Brain microvascular endothelial cell (primary cell): ENCODE measurements around the gene HYDIN.

Source experiments
- DNase-seq: peaks from one replicate; pipeline ENCODE4 v3.0.0-alpha.2; 2020
- H3K27ac ChIP-seq: fragments of 250-450 bp; sonication (Bioruptor Pico); 2 replicates; pipeline ENCODE4 v1.5.1; 2020; ENCODE audit warnings: mild to moderate bottlenecking, moderate library complexity
- H3K27me3 ChIP-seq: fragments of 250-450 bp; sonication (Bioruptor Pico); replicated peaks from 2 replicates; pipeline ENCODE4 v1.5.1; 2020; ENCODE audit warnings: mild to moderate bottlenecking
- H3K36me3 ChIP-seq: fragments of 250-450 bp; sonication (Bioruptor Pico); replicated peaks from 2 replicates; pipeline ENCODE4 v1.5.1; 2020; ENCODE audit warnings: mild to moderate bottlenecking
- H3K4me3 ChIP-seq: 2 replicates; pipeline ENCODE4 v1.5.1; 2011; ENCODE audit warnings: low read depth, mild to moderate bottlenecking, control low read depth, low read length, moderate library complexity
- CTCF ChIP-seq: IDR thresholded peaks from 2 replicates; pipeline ENCODE4 v1.5.1; 2011; ENCODE audit warnings: low read depth, mild to moderate bottlenecking, moderate library complexity, low read length, control low read depth, inconsistent platforms; ENCODE audit errors: missing control alignments
- in situ Hi-C: cut with HindIII; loops from 2 replicates; pipeline ENCODE4 v1.10.0; 2017; ENCODE audit warnings: low sequenced_read_pairs, low pct_ligation_motif_present

Gene HYDIN

GRCh38 chr16:70768203-70768580 lies 462.3 kb downstream of the HYDIN start:
- H3K36me3 ChIP-seq: peaks cover 8% of the 10 kb centered on the region
- in situ Hi-C loops: no loop called here
- no peak for DNase-seq
- H3K27ac ChIP-seq: no peak overlapping the region
- TF ChIP-seq CTCF: no peak
- no peak overlapping the region for H3K4me3 ChIP-seq
- H3K27me3 ChIP-seq: no peaks in the 10 kb centered on the region

GRCh38 chr16:70767377-70768202 lies 462.9 kb downstream of the HYDIN start:
- Histone ChIP-seq H3K27me3 (no peaks in the 10 kb centered on the region), H3K36me3 (peaks cover 11% of the 10 kb centered on the region), H3K4me3 (no peak overlapping the region), H3K27ac (no peak overlapping the region)
- in situ Hi-C loops: no loop called here
- no peak for TF ChIP-seq CTCF
- DNase-seq: no peak

- Histone ChIP-seq H3K27me3 (no peaks in the 10 kb centered on the region), H3K4me3 (no peak overlapping the region), H3K36me3 (peaks cover 15% of the 10 kb centered on the region), H3K27ac (no peak overlapping the region)
- no peak for DNase-seq
- in situ Hi-C loops: no loop called here
- no peak for TF ChIP-seq CTCF
Measured at GRCh38 chr16:70766658-70767057, 463.9 kb downstream of the HYDIN start.

- in situ Hi-C loops: no loop called here
- no peak for TF ChIP-seq CTCF
- no peaks in the 10 kb centered on the region for H3K27me3 ChIP-seq
Measured at GRCh38 chr16:70766176-70766575, 464.3 kb downstream of the HYDIN start.

GRCh38 chr16:70765491-70765890 lies 465.0 kb downstream of the HYDIN start:
- H3K4me3 ChIP-seq: no peak overlapping the region
- H3K27me3 ChIP-seq: no peaks in the 10 kb centered on the region
- H3K27ac ChIP-seq: no peak overlapping the region
- H3K36me3 ChIP-seq: peaks cover 11% of the 10 kb centered on the region
- DNase-seq: no peak
- in situ Hi-C loops: no loop called here
- no peak for TF ChIP-seq CTCF

More at GRCh38 chr16:70766176-70766575, 464.3 kb downstream of the HYDIN start:
- no peak for DNase-seq
- H3K36me3 ChIP-seq: peaks cover 15% of the 10 kb centered on the region
- no peak overlapping the region for H3K4me3 ChIP-seq
- no peak overlapping the region for H3K27ac ChIP-seq

GRCh38 chr16:70764632-70765031 lies 465.9 kb downstream of the HYDIN start:
- no peaks in the 10 kb centered on the region for H3K27me3 ChIP-seq
- H3K36me3 ChIP-seq: peaks cover 9% of the 10 kb centered on the region
- no peak for DNase-seq
- TF ChIP-seq CTCF: no peak
- H3K4me3 ChIP-seq: no peak overlapping the region
- in situ Hi-C loops: no loop called here
- H3K27ac ChIP-seq: no peak overlapping the region
